Panc1 (cell line): ENCODE results near the gene CNDP1. TPM values are rescaled to one million over a fixed set of nuclear protein-coding genes. Genes with fewer than 3 reads are reported as not detected.

Experiments used
- ATAC-seq: fragments of 200-7000 bp; cut with Tn5 transposase; 2 replicates; pipeline ENCODE4 v1.9.1; 2020; ENCODE audit warnings: mild to moderate bottlenecking, moderate library complexity
- BruUV-seq: library from RNA; stranded (reverse); fragments of 400-500 nt; replicated peaks from 2 replicates; lab custom pipeline; 2021; lab: Mats Ljungman, UMichigan
- CTCF ChIA-PET: fragments of 300-600 bp; sonication (Branson Sonifier 250); formaldehyde crosslinking; loops from one replicate; lab custom pipeline; 2022; ENCODE audit warnings: antibody characterized with exemption; lab: Charles Lee
- POLR2A ChIA-PET: fragments of 300-600 bp; sonication (Branson Sonifier 250); formaldehyde crosslinking; loops from one replicate; lab custom pipeline; 2022; ENCODE audit warnings: antibody characterized with exemption; lab: Charles Lee
- DNase-seq: peaks from one replicate; pipeline ENCODE4 v3.0.0-alpha.2; 2010; ENCODE audit warnings: low read depth, low spot score
- H3K27ac ChIP-seq: 2 replicates; pipeline ENCODE4 v1.5.1; 2011; ENCODE audit warnings: mild to moderate bottlenecking, low read length, inconsistent platforms
- H3K27me3 ChIP-seq: fragments of 200-500 bp; sonication (Bioruptor generic); 2 replicates; pipeline ENCODE4 v1.6.0; 2014; ENCODE audit warnings: low read length, inconsistent platforms; ENCODE audit not compliant: control insufficient read depth, insufficient read depth
- H3K36me3 ChIP-seq: fragments of 200-500 bp; sonication (Bioruptor generic); 2 replicates; pipeline ENCODE4 v1.5.1; 2014; ENCODE audit warnings: inconsistent platforms, mild to moderate bottlenecking, low read length, moderate library complexity; ENCODE audit not compliant: control insufficient read depth, insufficient read depth
- H3K4me1 ChIP-seq: 2 replicates; pipeline ENCODE4 v1.5.1; 2011; ENCODE audit warnings: inconsistent platforms, mild to moderate bottlenecking, low read length, moderate library complexity; ENCODE audit not compliant: control insufficient read depth, insufficient read depth
- H3K4me3 ChIP-seq, 2 experiments: 2 replicates each; pipeline ENCODE4 v1.5.1; 2011 to 2012; ENCODE audit warnings: low read depth in 2 of 2, low read length in 2 of 2, mild to moderate bottlenecking in 2 of 2, inconsistent platforms in 1 of 2, moderate library complexity in 1 of 2
- H3K9me3 ChIP-seq: fragments of 200-500 bp; sonication (Bioruptor generic); 2 replicates; pipeline ENCODE4 v1.5.1; 2014; ENCODE audit warnings: low read depth, mild to moderate bottlenecking, inconsistent platforms, low read length, moderate library complexity; ENCODE audit not compliant: control insufficient read depth, insufficient read depth
- POLR2AphosphoS5 ChIP-seq: IDR thresholded peaks from 2 replicates; pipeline ENCODE4 v1.6.1; 2012; ENCODE audit warnings: mild to moderate bottlenecking, low read depth, low read length, moderate library complexity
- SIN3A ChIP-seq: IDR thresholded peaks from 2 replicates; pipeline ENCODE4 v1.6.1; 2012; ENCODE audit warnings: low read depth, mild to moderate bottlenecking, low read length, moderate library complexity, borderline replicate concordance; ENCODE audit not compliant: insufficient read depth
- TCF7L2 ChIP-seq: IDR thresholded peaks from 2 replicates; pipeline ENCODE4 v1.6.1; 2011; ENCODE audit warnings: mild to moderate bottlenecking, low read depth, low read length, inconsistent platforms
- in situ Hi-C: cut with HindIII; loops from 2 replicates; pipeline ENCODE4 v1.10.0; 2016; ENCODE audit warnings: low sequenced_read_pairs, low pct_unique_long_range_greater_than_20kb
- intact Hi-C: fragments of 100-400 bp; cut with micrococcal nuclease; formaldehyde crosslinking; loops from one replicate; pipeline ENCODE4 v1.10.0; 2022; ENCODE audit not compliant: unreplicated experiment
- total RNA-seq: library from RNA; stranded (reverse); gene quantifications from one replicate; pipeline ENCODE4 v1.2.1, GENCODE V29; 2021; ENCODE audit not compliant: unreplicated experiment
- TF ChIP-seq, protein P1 (sequence below), 2 experiments: IDR thresholded peaks; 2 replicates each; pipeline ENCODE4 v1.6.1; 2011 to 2012; ENCODE audit warnings: low read depth in 2 of 2, control low read depth in 1 of 2, low read length in 1 of 2, mild to moderate bottlenecking in 1 of 2, moderate library complexity in 1 of 2; ENCODE audit not compliant: insufficient read depth in 1 of 2
- TF ChIP-seq, protein P2 (sequence below): fragments of 450-650 bp; IDR thresholded peaks from 2 replicates; pipeline ENCODE4 v1.5.1; 2017; ENCODE audit warnings: mild to moderate bottlenecking

Gene CNDP1
- total RNA-seq, 1 experiment from 2014 or later: not detected

DNA sequence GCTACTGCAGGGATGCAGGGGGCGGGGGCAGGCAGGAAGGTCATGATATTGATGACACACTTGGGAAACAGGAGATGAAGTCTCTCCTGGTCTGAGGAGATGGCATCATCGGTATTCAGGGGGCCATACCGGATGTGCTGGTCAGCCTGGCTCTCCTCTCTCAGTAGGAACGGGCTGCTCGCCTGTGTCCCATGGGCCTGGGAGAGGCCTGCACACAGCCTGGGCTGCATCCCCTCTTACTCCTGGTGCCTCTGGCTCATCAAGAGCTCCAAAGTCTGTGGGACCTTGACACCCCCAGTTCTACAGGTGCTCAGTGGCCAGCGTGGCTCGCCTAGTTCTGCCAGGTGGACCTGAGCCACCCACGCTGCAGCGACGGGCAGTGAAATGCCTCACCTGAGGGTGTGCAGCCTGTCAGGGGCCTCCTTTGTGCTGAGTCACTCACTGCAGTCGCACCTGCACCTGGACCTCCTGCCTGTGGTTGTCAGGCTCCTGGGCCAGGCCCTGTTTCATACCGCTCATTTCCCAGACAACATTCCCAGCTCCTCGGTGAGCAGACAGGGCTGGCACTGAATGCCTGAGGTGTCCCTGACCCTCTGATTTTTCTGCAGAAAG lies 18.6 kb upstream of the CNDP1 start:
- ATAC-seq (no peak), DNase-seq (no peak)
- Histone ChIP-seq H3K27ac (no peak overlapping the region), H3K36me3 (peaks cover 7% of the 10 kb centered on the region; the same call in 1 of the 2 replicates), H3K27me3 (no peaks in the 10 kb centered on the region), H3K4me3 (no peak overlapping the region), H3K4me1 (0 out of 2 replicates have a peak, but pooled peaks cover 4% of the 10 kb centered on the region), H3K9me3 (no peaks in the 10 kb centered on the region)
- TF ChIP-seq, protein P1, sequence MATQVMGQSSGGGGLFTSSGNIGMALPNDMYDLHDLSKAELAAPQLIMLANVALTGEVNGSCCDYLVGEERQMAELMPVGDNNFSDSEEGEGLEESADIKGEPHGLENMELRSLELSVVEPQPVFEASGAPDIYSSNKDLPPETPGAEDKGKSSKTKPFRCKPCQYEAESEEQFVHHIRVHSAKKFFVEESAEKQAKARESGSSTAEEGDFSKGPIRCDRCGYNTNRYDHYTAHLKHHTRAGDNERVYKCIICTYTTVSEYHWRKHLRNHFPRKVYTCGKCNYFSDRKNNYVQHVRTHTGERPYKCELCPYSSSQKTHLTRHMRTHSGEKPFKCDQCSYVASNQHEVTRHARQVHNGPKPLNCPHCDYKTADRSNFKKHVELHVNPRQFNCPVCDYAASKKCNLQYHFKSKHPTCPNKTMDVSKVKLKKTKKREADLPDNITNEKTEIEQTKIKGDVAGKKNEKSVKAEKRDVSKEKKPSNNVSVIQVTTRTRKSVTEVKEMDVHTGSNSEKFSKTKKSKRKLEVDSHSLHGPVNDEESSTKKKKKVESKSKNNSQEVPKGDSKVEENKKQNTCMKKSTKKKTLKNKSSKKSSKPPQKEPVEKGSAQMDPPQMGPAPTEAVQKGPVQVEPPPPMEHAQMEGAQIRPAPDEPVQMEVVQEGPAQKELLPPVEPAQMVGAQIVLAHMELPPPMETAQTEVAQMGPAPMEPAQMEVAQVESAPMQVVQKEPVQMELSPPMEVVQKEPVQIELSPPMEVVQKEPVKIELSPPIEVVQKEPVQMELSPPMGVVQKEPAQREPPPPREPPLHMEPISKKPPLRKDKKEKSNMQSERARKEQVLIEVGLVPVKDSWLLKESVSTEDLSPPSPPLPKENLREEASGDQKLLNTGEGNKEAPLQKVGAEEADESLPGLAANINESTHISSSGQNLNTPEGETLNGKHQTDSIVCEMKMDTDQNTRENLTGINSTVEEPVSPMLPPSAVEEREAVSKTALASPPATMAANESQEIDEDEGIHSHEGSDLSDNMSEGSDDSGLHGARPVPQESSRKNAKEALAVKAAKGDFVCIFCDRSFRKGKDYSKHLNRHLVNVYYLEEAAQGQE (IDR thresholded peaks at IDR 0.05; ENCODE audit: insufficient read depth in 1 of 2, low read depth in 2 of 2, low read length in 1 of 2): no peak
- no peak for TF ChIP-seq TCF7L2
- TF ChIP-seq POLR2AphosphoS5: no peak
- TF ChIP-seq, protein P2, sequence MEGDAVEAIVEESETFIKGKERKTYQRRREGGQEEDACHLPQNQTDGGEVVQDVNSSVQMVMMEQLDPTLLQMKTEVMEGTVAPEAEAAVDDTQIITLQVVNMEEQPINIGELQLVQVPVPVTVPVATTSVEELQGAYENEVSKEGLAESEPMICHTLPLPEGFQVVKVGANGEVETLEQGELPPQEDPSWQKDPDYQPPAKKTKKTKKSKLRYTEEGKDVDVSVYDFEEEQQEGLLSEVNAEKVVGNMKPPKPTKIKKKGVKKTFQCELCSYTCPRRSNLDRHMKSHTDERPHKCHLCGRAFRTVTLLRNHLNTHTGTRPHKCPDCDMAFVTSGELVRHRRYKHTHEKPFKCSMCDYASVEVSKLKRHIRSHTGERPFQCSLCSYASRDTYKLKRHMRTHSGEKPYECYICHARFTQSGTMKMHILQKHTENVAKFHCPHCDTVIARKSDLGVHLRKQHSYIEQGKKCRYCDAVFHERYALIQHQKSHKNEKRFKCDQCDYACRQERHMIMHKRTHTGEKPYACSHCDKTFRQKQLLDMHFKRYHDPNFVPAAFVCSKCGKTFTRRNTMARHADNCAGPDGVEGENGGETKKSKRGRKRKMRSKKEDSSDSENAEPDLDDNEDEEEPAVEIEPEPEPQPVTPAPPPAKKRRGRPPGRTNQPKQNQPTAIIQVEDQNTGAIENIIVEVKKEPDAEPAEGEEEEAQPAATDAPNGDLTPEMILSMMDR: no peak
- no peak for TF ChIP-seq SIN3A
- intact Hi-C loops: no loop called here
- BruUV-seq: no TSS peak
- in situ Hi-C loops: no loop called here
- ChIA-PET CTCF (no interaction called here), POLR2A (no interaction called here)

DNA sequence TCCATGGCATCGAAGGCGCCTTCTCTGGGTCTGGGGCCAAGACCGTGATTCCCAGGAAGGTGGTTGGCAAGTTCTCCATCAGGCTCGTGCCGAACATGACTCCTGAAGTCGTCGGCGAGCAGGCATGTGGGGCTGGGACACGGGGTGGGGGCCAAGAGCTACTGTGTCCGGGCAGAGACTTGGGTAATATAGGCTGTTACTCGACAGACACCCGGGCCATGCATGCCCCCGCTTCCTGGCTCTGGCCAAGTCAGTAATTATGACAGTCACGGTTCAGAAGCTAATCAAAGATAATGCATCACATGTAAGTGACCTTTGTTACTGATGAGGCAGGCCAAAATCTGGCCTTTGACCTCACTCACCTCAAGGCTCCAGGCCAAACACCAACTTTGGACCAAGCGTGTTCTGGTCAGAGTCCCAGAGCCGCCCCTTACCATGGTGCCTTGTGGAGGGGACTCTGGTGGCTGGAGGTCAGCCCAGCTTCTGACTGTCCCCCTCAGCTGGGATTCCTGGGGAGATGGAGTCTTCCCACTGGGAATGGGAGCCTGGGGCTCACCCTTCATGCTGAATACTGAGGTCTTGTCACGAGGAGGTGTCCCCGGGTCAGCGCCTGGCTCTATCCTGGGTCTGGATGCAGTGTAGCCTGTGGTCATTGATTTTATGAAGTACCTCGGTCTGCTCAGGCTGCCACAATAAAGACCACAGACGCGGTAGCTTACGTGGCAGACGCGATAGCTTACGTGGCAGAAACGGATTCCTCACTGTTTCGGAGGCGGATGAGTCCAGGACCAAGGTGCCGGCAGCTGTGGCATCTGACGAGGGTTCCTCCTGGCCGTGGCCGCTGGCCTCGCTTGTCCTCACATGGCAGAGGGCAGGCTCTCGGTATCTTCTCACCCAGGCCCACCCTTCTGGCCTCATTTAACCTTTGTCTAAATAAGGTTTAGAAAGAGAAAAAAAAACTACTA lies 17.7 kb upstream of the CNDP1 start:
- no peaks in the 10 kb centered on the region for H3K27me3 ChIP-seq
- TF ChIP-seq, protein P1 (IDR thresholded peaks at IDR 0.05; ENCODE audit: insufficient read depth in 1 of 2, low read depth in 2 of 2, low read length in 1 of 2): no peak
- TF ChIP-seq POLR2AphosphoS5: no peak
- no peak for TF ChIP-seq TCF7L2
- TF ChIP-seq, protein P2: no peak
- no peak overlapping the region for H3K27ac ChIP-seq
- in situ Hi-C loops: no loop called here
- BruUV-seq: no TSS peak
- H3K36me3 ChIP-seq: peaks cover 4% of the 10 kb centered on the region; the same call in 1 of the 2 replicates
- POLR2A ChIA-PET: no interaction called here
- no peaks in the 10 kb centered on the region for H3K9me3 ChIP-seq
- intact Hi-C loops: no loop called here
- no peak overlapping the region for H3K4me3 ChIP-seq
- CTCF ChIA-PET: no interaction called here
- DNase-seq (no peak), ATAC-seq (no peak)
- 0 out of 2 replicates have a peak, but pooled peaks cover 4% of the 10 kb centered on the region for H3K4me1 ChIP-seq
